H1 (cell line): ENCODE results near the gene WSCD2. TPM values are rescaled to one million over a fixed set of nuclear protein-coding genes. Genes with fewer than 3 reads are reported as not detected.

Experiments
- ASH2L ChIP-seq: fragments of 200-600, 300-600 bp; sonication (generic); IDR thresholded peaks from one replicate; pipeline ENCODE4 v1.7.1; 2017; ENCODE audit warnings: low read length
- CHD7 ChIP-seq: fragments of 300-600 bp; sonication (generic); IDR thresholded peaks from 2 replicates; pipeline ENCODE4 v1.7.1; 2012; ENCODE audit warnings: low read length, moderate library complexity, mild to moderate bottlenecking, inconsistent platforms; ENCODE audit not compliant: insufficient replicate concordance
- CTCF ChIP-seq, 3 experiments: IDR thresholded peaks; 1 replicate in 2 of 3; 2 replicates in 1 of 3; pipeline versions ENCODE4 v1.5.1 to v1.6.1; 2011; ENCODE audit warnings: low read length in 3 of 3, mild to moderate bottlenecking in 3 of 3, inconsistent platforms in 2 of 3, low read depth in 1 of 3, moderate library complexity in 1 of 3; ENCODE audit not compliant: insufficient read depth in 1 of 3; ENCODE audit errors: control extremely low read depth in 1 of 3
- HDAC2 ChIP-seq, 2 experiments: fragments of 300-600 bp in 1 of 2; sonication (generic) in 1 of 2; IDR thresholded peaks; 2 replicates each; pipeline ENCODE4 v1.6.1; 2011 to 2012; ENCODE audit warnings: low read depth in 2 of 2, low read length in 2 of 2, mild to moderate bottlenecking in 2 of 2, moderate library complexity in 2 of 2, borderline replicate concordance in 1 of 2, inconsistent platforms in 1 of 2
- POLR2A ChIP-seq, 2 experiments: IDR thresholded peaks; 1 replicate in 1 of 2; 2 replicates in 1 of 2; pipeline ENCODE4 v1.6.1; 2011; ENCODE audit warnings: low read depth in 2 of 2, low read length in 2 of 2, mild to moderate bottlenecking in 2 of 2; ENCODE audit errors: control extremely low read depth in 1 of 2
- TCF12 ChIP-seq: IDR thresholded peaks from 2 replicates; pipeline ENCODE4 v1.6.1; 2011; ENCODE audit warnings: low read depth, mild to moderate bottlenecking, low read length
- polyA plus RNA-seq, 7 experiments: library from polyadenylated mRNA; depleted of rRNA in 3 of 7; stranded (reverse) in 5 of 7; unstranded in 2 of 7; fragments of >200 nt in 5 of 7; fragments of 200-250 nt in 2 of 7; gene quantifications; 1 replicate in 5 of 7; 2 replicates in 1 of 7; 4 replicates in 1 of 7; pipeline versions ENCODE4 v1.2.1 to v1.2.3, GENCODE V29; 2011 to 2013; ENCODE audit warnings: missing spikeins in 2 of 7, mixed read lengths in 2 of 7
- total RNA-seq: library from RNA; stranded (reverse); fragmentation: NEBNext Ultra II Directional; extraction: Animal tissue kit (Norgen Biotek cat#: 25700); gene quantifications from 2 replicates; pipeline ENCODE4 v1.2.1, GENCODE V29; 2021

The WSCD2 gene
- total and polyA plus RNA-seq, 2 of the 8 experiments (the other 6 are each of a cell fraction or from before 2014, with no cell fraction given) = 1.3 to 2.2 TPM

- TF ChIP-seq CTCF (IDR thresholded peaks at IDR 0.05; ENCODE audit: control extremely low read depth in 1 of 3, insufficient read depth in 1 of 3, low read depth in 1 of 3, low read length in 3 of 3) (no peak), TCF12 (no peak), POLR2A (IDR thresholded peaks at IDR 0.05; ENCODE audit: control extremely low read depth in 1 of 2, low read depth in 2 of 2, low read length in 2 of 2) (no peak), ASH2L (no peak), CHD7 (no peak), HDAC2 (IDR thresholded peaks at IDR 0.05; ENCODE audit: borderline replicate concordance in 1 of 2, low read depth in 2 of 2, low read length in 2 of 2) (no peak)
Measured at GRCh38 chr12:108254517-108255251, 125.6 kb downstream of the WSCD2 start (continued).
